Skeletal muscle tissue (tissue), 4 donors: ENCODE results near the gene EMSY. TPM values are rescaled to one million over a fixed set of nuclear protein-coding genes. Genes with fewer than 3 reads are reported as not detected.

Experiments used
- H3K27ac ChIP-seq: one replicate; pipeline ENCODE4 v1.7.0; 2013; ENCODE audit warnings: mild to moderate bottlenecking, low read depth, low read length, inconsistent platforms
- H3K27me3 ChIP-seq, 3 donors: one replicate each; pipeline ENCODE4 v1.7.0; 2013; ENCODE audit warnings: low read length in 3 of 3; ENCODE audit not compliant: control insufficient read depth in 3 of 3, insufficient read depth in 3 of 3
- H3K36me3 ChIP-seq, 3 donors: one replicate each; pipeline ENCODE4 v1.7.0; 2013; ENCODE audit warnings: low read length in 3 of 3; ENCODE audit not compliant: control insufficient read depth in 3 of 3, insufficient read depth in 3 of 3
- H3K4me1 ChIP-seq, 3 donors: one replicate each; pipeline ENCODE4 v1.7.0; 2013; ENCODE audit warnings: low read length in 3 of 3, mild to moderate bottlenecking in 3 of 3; ENCODE audit not compliant: control insufficient read depth in 3 of 3, insufficient read depth in 3 of 3
- H3K4me3 ChIP-seq, 3 donors: one replicate each; pipeline ENCODE4 v1.7.0; 2013; ENCODE audit warnings: low read length in 3 of 3
- H3K9ac ChIP-seq, 3 donors: one replicate each; pipeline ENCODE4 v1.7.0; 2013; ENCODE audit warnings: low read length in 3 of 3, mild to moderate bottlenecking in 3 of 3, moderate library complexity in 2 of 3, low read depth in 1 of 3
- H3K9me3 ChIP-seq, 3 donors: one replicate each; pipeline ENCODE4 v1.7.0; 2013; ENCODE audit warnings: low read length in 3 of 3; ENCODE audit not compliant: control insufficient read depth in 3 of 3
- total RNA-seq: library from RNA; depleted of rRNA; stranded (reverse); fragments of >200 nt; gene quantifications from one replicate; pipeline ENCODE4 v1.2.3, GENCODE V29; 2014
- donor health status: Osteomylitis.

Gene EMSY
- total RNA-seq, 1 donor from 2014 or later: 11.0 TPM

DNA sequence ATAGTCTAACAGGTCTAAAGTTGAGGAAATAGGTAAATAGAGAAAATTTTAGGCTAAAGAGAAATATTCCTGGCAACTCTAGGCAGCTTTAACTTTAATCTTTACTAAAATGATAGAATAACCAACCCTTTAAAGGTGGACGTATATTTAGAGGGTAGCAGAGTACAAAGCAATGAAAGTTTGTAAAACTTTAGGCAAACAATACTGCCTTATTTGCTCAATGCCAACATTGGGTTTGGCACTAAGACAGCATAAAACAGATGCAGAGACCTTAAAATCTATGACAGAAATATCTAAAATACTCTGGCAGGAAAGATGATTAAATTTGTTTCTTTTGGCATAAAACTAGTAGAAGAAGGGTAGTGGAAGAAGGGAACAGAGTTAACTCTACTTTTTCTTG lies 70.7 kb downstream of the EMSY start:
- H3K27me3 ChIP-seq: no peaks in the 10 kb centered on the region
- H3K9me3 ChIP-seq: no peaks in the 10 kb centered on the region
- H3K36me3 ChIP-seq: peaks cover 0 to 13% (median 5%) of the 10 kb centered on the region in 3 donors
- no peak overlapping the region for H3K4me3 ChIP-seq
- H3K9ac ChIP-seq: no peak overlapping the region
- H3K4me1 ChIP-seq: no peaks in the 10 kb centered on the region
- no peak overlapping the region for H3K27ac ChIP-seq

DNA sequence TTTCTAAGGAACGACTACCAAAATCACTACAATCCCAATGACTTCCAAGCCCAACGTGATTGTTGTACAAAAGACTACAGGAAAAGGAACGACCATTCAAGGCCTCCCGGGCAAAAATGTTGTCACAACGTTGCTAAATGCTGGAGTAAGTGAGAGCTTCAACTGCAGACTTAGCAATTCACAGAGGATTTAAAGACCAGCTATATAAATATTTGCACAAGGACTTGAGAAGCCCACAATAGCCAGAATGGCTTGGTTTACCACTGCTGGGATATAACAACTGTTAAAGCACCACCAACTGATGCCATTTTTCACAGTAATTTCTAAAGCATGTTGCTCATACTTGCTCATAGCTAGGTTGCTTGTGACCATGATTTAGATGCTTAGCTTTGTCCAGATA lies 78.3 kb downstream of the EMSY start:
- Histone ChIP-seq H3K27me3 (no peaks in the 10 kb centered on the region), H3K9ac (no peak overlapping the region), H3K36me3 (peaks cover 3 to 15% (median 7%) of the 10 kb centered on the region in 3 donors), H3K4me3 (no peak overlapping the region), H3K9me3 (no peaks in the 10 kb centered on the region), H3K4me1 (no peaks in the 10 kb centered on the region), H3K27ac (no peak overlapping the region)

DNA sequence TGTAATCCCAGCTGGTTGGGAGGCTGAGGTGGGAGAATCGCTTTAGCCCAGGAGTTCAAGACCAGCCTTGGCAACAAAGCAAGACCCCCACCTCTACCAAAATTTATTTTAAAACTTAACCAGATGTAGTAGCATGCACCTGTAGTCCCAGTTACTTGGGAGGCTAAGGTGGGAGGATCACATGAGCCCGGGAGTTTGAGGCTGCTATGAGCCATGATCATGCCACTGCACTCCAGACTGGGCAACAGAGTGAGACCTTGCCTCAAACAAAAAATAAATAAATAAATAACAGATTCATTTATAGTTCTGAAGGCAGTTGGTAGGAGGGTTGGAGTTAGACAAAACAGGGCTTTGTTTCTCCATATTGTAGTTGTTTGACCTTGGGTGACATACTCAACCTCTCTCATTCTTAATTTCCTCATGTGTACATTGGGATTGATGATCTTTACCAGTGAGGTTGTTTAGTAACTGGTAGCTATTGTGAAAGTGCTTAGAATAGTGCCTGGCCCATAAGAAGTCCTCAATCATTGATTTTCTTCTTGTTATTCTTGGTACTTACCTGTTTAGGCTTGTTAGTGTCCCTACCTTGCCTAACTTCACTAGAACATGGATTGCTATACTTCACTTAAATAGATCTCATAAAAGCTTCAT lies 79.1 kb downstream of the EMSY start:
- no peaks in the 10 kb centered on the region for H3K9me3 ChIP-seq
- no peak overlapping the region for H3K9ac ChIP-seq
- no peak overlapping the region for H3K4me3 ChIP-seq
- no peaks in the 10 kb centered on the region for H3K27me3 ChIP-seq
- H3K36me3 ChIP-seq: peaks cover 5 to 16% (median 9%) of the 10 kb centered on the region in 3 donors
- no peak overlapping the region for H3K27ac ChIP-seq
- H3K4me1 ChIP-seq: no peaks in the 10 kb centered on the region

DNA sequence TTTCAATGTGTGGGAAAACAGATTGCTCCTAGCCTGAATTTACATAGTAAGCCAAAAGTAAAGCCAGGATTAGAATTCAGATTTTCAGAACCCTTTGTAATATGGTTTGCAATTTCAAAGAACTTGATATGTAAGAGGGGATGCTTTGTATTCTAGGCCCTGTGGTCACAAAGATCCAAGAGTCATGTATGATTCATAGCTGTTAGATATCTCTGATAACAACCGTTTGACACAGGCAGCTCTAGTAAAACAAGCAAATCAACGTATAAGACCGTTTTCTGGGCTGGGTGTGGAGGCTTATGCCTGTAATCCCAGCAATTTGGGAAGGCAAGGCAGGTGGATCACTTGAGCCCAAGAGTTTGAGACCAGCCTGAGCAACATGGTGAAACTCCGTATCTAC lies 79.6 kb downstream of the EMSY start:
- peaks cover 9 to 20% (median 12%) of the 10 kb centered on the region in 3 donors for H3K36me3 ChIP-seq
- no peaks in the 10 kb centered on the region for H3K9me3 ChIP-seq
- H3K4me1 ChIP-seq: no peaks in the 10 kb centered on the region
- no peak overlapping the region for H3K9ac ChIP-seq
- no peak overlapping the region for H3K4me3 ChIP-seq
- no peaks in the 10 kb centered on the region for H3K27me3 ChIP-seq
- no peak overlapping the region for H3K27ac ChIP-seq

DNA sequence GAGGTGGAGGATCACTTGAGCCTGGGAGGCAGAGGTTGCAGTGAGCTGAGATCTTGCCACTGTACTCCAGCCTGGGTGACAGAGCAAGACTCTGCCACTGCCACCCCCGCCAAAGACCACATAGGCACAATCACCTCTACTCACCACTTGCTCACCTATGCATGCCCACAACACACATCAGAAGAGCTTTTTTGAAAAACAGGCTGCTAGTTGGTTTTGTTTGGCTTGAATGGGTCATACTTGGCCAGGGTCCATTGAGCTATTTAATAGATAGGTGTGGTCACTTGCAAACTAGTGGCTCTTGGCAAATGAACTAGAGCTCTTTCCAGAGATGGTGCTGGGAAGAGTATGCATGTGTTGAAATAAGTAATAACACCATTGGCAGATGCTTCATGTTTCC lies 80.1 kb downstream of the EMSY start:
- no peak overlapping the region for H3K4me3 ChIP-seq
- H3K4me1 ChIP-seq: no peaks in the 10 kb centered on the region
- peaks cover 9 to 20% (median 12%) of the 10 kb centered on the region in 3 donors for H3K36me3 ChIP-seq
- no peak overlapping the region for H3K27ac ChIP-seq
- no peaks in the 10 kb centered on the region for H3K27me3 ChIP-seq
- H3K9me3 ChIP-seq: no peaks in the 10 kb centered on the region
- H3K9ac ChIP-seq: no peak overlapping the region

GRCh38 chr11:76526878-76527277 lies 82.1 kb downstream of the EMSY start:
- Histone ChIP-seq H3K9ac (no peak overlapping the region), H3K27ac (no peak overlapping the region), H3K27me3 (no peaks in the 10 kb centered on the region), H3K36me3 (peaks cover 9 to 20% (median 10%) of the 10 kb centered on the region in 3 donors), H3K9me3 (no peaks in the 10 kb centered on the region), H3K4me1 (no peaks in the 10 kb centered on the region), H3K4me3 (no peak overlapping the region)

DNA sequence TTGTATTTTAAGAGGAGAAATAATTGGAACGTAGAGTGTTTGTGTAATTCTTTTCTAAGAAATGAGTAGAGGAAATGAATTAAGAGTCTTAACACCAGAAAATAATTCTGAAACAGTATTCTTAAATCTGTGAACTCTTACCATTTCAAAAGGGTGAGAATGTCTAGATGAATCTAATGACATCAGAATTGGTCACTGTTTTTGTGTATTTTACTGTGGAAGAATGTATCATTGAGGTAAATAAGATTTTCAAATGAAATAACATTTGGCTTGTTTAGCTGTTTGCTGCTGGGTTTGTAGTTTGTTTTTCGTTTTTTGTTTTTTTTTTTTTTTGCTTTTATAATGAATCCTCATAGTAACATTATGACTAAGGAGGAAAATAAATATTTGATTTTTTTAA lies 97.6 kb downstream of the EMSY start:
- Histone ChIP-seq H3K9ac (no peak overlapping the region), H3K4me3 (no peak overlapping the region), H3K4me1 (no peaks in the 10 kb centered on the region), H3K9me3 (no peaks in the 10 kb centered on the region), H3K27ac (no peak overlapping the region), H3K27me3 (no peaks in the 10 kb centered on the region), H3K36me3 (peaks cover 20 to 55% (median 28%) of the 10 kb centered on the region in 3 donors)

- no peaks in the 10 kb centered on the region for H3K27me3 ChIP-seq
- H3K4me3 ChIP-seq: no peak overlapping the region
- no peak overlapping the region for H3K27ac ChIP-seq
- H3K4me1 ChIP-seq: no peaks in the 10 kb centered on the region
- H3K9ac ChIP-seq: no peak overlapping the region
- H3K36me3 ChIP-seq: peaks cover 20 to 50% (median 28%) of the 10 kb centered on the region in 3 donors
- no peaks in the 10 kb centered on the region for H3K9me3 ChIP-seq
Measured at GRCh38 chr11:76543006-76543703, 98.3 kb downstream of the EMSY start.

DNA sequence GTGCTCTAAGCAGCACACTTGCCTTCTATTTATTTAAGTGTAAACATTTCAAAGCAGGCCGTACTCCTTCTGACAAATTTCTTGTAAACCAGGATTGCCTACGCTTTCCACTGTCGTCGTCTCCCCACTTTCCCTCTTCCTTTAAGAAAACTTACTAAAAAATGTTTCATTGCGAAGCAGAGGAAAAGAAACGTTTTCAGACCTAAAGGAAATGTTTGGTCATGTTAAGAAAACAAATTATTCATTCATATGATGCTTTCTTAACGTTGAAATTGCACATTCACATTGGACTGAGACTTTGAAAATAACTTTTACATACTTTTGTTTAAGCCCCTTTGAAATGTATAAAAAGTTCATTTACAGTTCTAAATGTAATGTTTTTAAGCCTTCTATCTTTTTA lies 106.0 kb downstream of the EMSY start:
- Histone ChIP-seq H3K4me3 (no peak overlapping the region), H3K4me1 (no peaks in the 10 kb centered on the region), H3K9me3 (no peaks in the 10 kb centered on the region), H3K36me3 (peaks cover 8 to 24% (median 8%) of the 10 kb centered on the region in 3 donors), H3K27ac (no peak overlapping the region), H3K27me3 (no peaks in the 10 kb centered on the region), H3K9ac (no peak overlapping the region)

DNA sequence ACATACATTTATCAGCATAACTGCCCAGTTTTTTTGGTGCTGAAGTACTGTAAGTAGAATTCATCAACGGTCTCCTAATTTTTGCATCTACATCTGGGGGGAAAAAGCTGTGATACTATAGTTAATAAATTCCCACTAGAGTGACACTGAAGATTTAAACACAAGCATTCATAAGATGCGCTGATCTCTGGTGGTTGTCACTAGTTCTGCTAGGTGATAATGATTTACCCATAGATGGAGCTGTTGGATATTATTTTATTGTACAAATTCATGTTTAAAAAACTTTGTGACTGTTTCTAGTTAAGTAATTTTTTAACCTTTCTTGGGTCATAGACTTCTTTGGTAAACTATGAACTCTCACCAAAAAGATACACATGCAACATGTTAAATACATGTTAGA lies 106.6 kb downstream of the EMSY start:
- Histone ChIP-seq H3K27ac (no peak overlapping the region), H3K36me3 (peaks cover 4 to 19% (median 5%) of the 10 kb centered on the region in 3 donors), H3K9me3 (no peaks in the 10 kb centered on the region), H3K9ac (no peak overlapping the region), H3K4me1 (no peaks in the 10 kb centered on the region), H3K4me3 (no peak overlapping the region), H3K27me3 (no peaks in the 10 kb centered on the region)
